GM19035 (cell line): Measurements from ENCODE around the gene MAP4K5.
"Not testable (repeated sequence)": the region's sequence is repeated elsewhere in the genome, so short reads cannot be mapped to it uniquely, and the experiment has no call there.

Experiments
- ATAC-seq: cut with Tn5 transposase; IDR thresholded peaks from one replicate; pipeline ENCODE4 v1.9.1; 2021; ENCODE audit not compliant: unreplicated experiment

The MAP4K5 gene

DNA sequence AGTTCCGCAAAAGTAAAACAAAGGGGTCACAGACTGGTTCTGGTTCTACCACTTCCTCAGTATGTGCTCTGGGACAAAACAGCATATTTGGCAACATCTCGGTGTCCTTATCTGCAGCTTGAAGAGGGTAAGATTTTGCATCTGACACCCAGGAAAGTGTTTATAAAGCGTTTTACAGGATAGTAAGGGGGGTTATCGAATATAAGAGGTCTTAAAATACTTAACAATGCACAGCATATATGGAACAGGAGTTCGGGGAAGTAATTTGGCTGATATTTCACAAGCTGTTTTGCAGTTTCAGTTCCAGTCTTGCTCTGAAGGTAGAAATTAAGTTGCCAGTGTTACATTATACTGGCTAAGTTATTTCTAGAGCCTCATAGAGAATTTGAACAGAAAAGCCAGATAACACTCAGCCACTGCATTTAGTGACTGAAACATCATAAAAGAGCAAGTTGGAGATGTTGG is 904 bp upstream of the MAP4K5 start:
- no peak for ATAC-seq

- peak; percentile 36 for ATAC-seq
These were observed 521 bp downstream of the MAP4K5 start for GRCh38 chr14:50531595-50532501.

DNA sequence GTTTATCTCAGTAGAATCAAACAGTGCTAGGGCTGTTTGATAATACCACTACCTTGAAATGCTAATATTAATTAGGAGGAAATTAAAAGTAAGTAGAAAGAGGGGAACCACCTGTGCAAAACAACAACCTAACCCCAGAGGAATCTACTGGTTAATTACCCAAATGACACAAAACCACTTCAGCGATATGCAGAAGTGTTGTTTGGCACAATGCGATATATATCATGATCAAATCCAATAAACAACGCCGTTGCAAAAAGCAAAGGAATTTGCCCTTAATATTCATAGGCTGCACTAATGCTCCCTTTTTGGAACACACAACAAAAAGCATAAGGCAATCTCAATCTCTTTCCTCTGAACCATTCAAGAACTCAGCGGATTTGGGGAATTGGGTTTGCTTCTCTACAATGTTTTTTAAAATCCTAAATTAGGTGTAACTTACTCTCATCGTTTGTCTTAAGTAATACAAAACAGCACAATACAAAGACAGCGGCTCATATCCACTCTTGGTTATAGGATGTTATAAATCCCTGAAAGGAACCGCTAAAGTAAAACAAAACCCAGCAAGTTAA is 1.5 kb downstream of the MAP4K5 start:
- ATAC-seq = no peak

GRCh38 chr14:50530358-50530757 is 2.0 kb downstream of the MAP4K5 start:
- no peak for ATAC-seq

- ATAC-seq = no peak
These were observed 2.8 kb downstream of the MAP4K5 start for GRCh38 chr14:50529288-50530179.

DNA sequence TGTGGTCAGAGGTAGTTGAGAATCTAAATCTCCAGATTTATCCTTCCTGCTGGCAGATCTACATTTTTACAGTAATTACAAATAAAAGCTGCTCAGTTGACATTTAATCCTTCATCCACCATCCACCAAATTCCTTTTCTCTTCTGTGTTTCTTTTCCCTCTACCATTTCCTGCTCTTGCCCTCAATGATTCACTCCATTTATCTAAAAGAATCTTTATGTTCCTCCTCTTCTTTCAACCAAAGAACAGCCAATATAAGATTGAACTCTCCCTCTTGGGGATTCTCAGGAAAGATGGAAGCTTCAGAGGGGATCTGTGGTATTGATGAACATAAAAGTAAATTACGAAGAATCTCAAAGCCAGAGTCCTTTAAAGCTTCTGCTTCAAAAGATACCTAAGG is 4.4 kb downstream of the MAP4K5 start:
- no peak for ATAC-seq

DNA sequence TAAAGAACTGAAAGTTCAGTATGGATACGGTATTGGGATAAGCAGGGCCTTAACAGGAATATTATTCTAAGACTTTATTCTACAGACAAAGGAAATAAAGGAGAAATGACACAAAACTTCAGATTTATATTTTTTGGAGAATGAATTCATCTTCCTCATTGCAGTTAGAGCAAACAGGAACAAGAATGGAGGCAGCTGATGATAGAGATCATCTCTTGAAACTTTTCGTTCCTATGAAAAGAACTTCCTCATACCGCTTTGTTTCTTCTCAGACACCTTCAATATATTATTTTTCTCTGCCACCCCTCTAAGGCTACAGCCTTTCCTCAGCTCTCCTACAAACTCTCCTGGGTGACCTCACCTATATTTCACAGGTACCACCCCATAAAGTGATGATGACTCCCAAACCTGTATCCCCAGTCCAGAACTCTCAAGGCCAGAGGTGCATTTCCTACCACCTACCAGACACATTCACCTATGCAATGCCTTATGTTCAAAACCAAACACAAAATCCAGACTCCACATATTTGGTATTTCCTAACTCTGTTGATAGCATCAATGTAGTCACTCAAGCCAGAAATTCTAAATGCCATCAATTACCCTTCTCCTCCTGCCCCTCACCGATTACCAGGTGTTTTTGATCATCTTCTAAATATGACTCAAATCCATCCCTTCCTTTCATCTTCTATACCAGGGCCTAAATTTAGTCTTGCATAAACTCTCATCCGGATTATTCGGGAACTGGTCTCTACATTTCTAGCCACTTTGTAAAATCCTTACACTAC is 7.4 kb downstream of the MAP4K5 start:
- no peak for ATAC-seq

GRCh38 chr14:50524060-50524459 is 8.3 kb downstream of the MAP4K5 start:
- no peak for ATAC-seq

DNA sequence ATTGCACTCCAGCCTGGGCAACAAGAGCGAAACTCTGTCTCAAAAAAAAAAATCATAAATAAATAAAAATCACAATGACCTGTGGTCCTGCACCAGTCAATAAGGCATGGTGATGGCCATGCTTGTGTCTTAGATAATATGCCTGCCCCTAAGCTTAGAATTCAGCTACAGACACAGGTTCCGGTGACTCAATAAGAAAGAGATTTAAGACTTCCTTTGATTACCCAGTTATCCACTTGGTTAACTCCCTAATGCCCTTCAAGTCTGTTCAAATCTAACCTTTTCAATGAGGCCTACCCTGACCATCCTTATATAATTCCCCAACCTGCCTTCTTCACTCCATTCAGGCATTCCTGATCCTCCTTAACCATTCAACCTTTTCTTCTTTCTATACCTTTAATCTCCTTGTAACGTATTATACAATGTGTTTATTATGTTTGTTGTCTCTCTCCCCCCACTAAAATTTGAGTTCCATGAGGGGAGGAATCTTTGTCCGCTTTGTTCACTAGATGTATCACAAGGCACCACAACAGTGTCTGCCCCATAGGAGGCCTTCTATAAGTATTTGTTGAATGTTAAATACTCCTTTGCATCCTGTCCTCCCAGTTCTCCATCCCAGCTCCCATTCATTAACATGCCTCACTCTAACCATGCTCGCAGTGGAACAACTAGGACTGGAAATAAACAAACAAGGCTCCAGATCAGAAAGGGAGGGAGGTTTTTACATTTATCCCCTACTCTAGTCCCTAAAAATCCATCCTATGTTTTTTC is 8.9 kb downstream of the MAP4K5 start:
- ATAC-seq = no peak

- ATAC-seq = peak; percentile 55
These were observed 10.4 kb downstream of the MAP4K5 start for GRCh38 chr14:50521912-50522341.

GRCh38 chr14:50520947-50521815 is 11.2 kb downstream of the MAP4K5 start:
- peak; percentile 69 for ATAC-seq

DNA sequence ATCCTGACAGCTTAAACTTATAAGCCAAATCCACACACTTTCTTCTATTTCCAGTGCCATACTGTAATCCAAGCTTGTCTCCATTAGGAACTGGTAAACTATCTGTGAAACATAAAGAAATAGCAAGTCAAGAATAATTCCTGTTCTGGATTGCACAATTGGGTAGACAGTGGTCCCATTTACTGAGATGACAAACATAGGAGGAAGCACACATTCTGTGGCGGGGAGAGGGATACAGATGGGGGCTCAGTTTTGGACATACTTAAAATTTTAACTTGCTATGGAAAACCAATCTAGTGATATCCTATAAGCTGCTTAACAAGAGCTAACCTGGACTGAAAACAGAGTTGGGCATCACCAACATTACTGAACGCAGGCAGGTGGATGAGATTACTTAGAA is 16.3 kb downstream of the MAP4K5 start:
- ATAC-seq = no peak

DNA sequence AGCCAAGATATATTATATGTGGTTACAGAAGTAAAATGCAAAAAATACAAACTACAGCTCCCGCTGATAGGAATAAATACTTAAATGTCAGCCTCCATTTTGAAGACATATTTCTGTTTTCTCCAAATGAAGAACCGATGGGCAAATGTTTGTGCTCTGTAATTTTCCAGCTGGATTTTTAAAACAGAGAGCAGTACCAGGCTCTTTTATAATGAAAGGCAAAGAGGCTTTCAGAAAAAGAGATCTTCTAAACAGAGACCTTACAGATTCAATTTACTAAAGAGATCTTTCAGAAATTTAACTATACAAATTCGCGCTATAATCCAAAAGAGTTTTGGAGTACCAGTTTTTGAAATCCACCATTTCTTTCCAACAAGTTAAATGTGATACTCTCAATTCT is 19.9 kb downstream of the MAP4K5 start:
- ATAC-seq = no peak

GRCh38 chr14:50510157-50510556 is 22.2 kb downstream of the MAP4K5 start:
- no peak for ATAC-seq

- not testable (repeated sequence) for ATAC-seq
These were observed 25.3 kb downstream of the MAP4K5 start for GRCh38 chr14:50507078-50507477.

GRCh38 chr14:50501642-50502041 is 30.7 kb downstream of the MAP4K5 start:
- no peak for ATAC-seq

GRCh38 chr14:50497351-50497750 is 35.0 kb downstream of the MAP4K5 start:
- ATAC-seq = no peak

DNA sequence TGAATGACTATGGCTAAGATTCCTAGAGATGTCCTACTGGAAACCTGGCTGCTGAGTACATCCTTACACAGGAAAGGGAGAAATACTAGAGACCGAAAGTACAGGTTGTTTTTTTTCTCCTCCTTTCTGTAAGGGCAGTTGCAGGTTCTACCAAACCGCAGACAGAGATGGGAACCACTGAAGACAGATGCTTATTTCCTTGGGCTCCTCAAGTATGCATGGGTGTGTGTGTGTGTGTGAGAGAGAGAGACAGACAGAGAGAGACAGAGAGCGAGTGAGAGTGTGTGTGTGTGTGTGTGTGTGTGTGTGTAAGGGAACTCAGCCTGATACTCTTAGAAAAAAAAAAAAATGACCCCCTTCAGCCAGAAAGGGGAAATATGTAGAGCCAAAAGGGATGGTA is 42.5 kb downstream of the MAP4K5 start:
- ATAC-seq = no peak

- ATAC-seq = no peak
These were observed 43.8 kb downstream of the MAP4K5 start for GRCh38 chr14:50488521-50488920.
